Gastrocnemius medialis (tissue), 4 donors: ENCODE results near the gene HM13. TPM values are rescaled to one million over a fixed set of nuclear protein-coding genes. Genes with fewer than 3 reads are reported as not detected.

ENCODE experiments used
- ATAC-seq, 2 donors: fragments of 150-250 bp; one replicate each; pipeline ENCODE4 v1.9.1; 2016
- DNase-seq, 2 donors: peaks; one replicate each; pipeline ENCODE4 v3.0.0-alpha.2; 2019
- H3K27ac ChIP-seq, 4 donors: fragments of 200-600 bp; sonication (generic); 1 replicate in 1 of 4; 2 replicates in 3 of 4; pipeline ENCODE4 v1.5.1; 2016 to 2018; ENCODE audit warnings: mild to moderate bottlenecking in 2 of 4, moderate library complexity in 1 of 4
- H3K27me3 ChIP-seq, 3 donors: fragments of 200-600 bp; sonication (generic) in 2 of 3; 1 replicate in 1 of 3; 2 replicates in 2 of 3; pipeline versions ENCODE4 v1.5.1 to v1.6.0; 2016 to 2019; ENCODE audit warnings: mild to moderate bottlenecking in 1 of 3, moderate library complexity in 1 of 3
- H3K36me3 ChIP-seq, 2 donors: fragments of 200-600 bp; sonication (generic) in 1 of 2; one replicate each; pipeline ENCODE4 v1.5.1; 2017 to 2018
- H3K4me1 ChIP-seq, 2 donors: fragments of 200-600 bp; sonication (generic) in 1 of 2; one replicate each; pipeline ENCODE4 v1.5.1; 2016 to 2017; ENCODE audit warnings: mild to moderate bottlenecking in 2 of 2
- H3K4me3 ChIP-seq, 4 donors: fragments of 200-600 bp; sonication (generic) in 3 of 4; 1 replicate in 1 of 4; 2 replicates in 3 of 4; pipeline ENCODE4 v1.5.1; 2016 to 2019; ENCODE audit warnings: mild to moderate bottlenecking in 2 of 4
- H3K9me3 ChIP-seq, 3 donors: fragments of 200-600 bp; sonication (generic) in 2 of 3; 1 replicate in 1 of 3; 2 replicates in 2 of 3; pipeline ENCODE4 v1.5.1; 2016 to 2019
- POLR2A ChIP-seq, 2 donors: fragments of 450-650 bp; IDR thresholded peaks; one replicate each; pipeline ENCODE4 v1.6.1; 2017; ENCODE audit warnings: antibody characterized with exemption in 2 of 2, mild to moderate bottlenecking in 2 of 2, moderate library complexity in 2 of 2
- in situ Hi-C, 4 donors: fragments of 200-750 bp; cut with MboI; loops; one replicate each; pipeline versions ENCODE4 v1.15.0 to v1.8.0; 2017; ENCODE audit warnings: low sequenced_read_pairs in 4 of 4
- intact Hi-C: fragments of 100-400 bp; cut with DNase I; formaldehyde crosslinking; loops from one replicate; pipeline ENCODE4 v1.15.1; 2023; ENCODE audit warnings: low total_unique reads
- total RNA-seq, 4 donors: library from RNA; depleted of rRNA; stranded (reverse); fragments of >200 nt; gene quantifications; one replicate each; pipeline versions ENCODE4 v1.1.0 to v1.2.3, GENCODE V29; 2016
- TF ChIP-seq, protein P1 (sequence below), 5 experiments: fragments of 450-650 bp in 3 of 5; fragments of 200-600 bp in 2 of 5; sonication (generic) in 2 of 5; IDR thresholded peaks in 4 of 5; conservative IDR thresholded peaks in 1 of 5; 1 replicate in 4 of 5; 2 replicates in 1 of 5; pipeline ENCODE4 v1.5.1; 2016 to 2019; ENCODE audit warnings: antibody characterized with exemption in 5 of 5, mild to moderate bottlenecking in 3 of 5, moderate library complexity in 3 of 5

HM13 gene
- total RNA-seq, 4 donors from 2014 or later, result 22.7 to 31.0 (median 26.4) TPM

- Histone ChIP-seq H3K36me3 (no peaks in the 10 kb centered on the region), H3K4me1 (peaks cover 0 to 11% of the 10 kb centered on the region in 2 donors), H3K9me3 (no peaks in the 10 kb centered on the region), H3K27me3 (peaks cover 18 to 27% (median 19%) of the 10 kb centered on the region in 3 donors), H3K4me3 (no peak overlapping the region), H3K27ac (peak overlapping the region in 3 of 4 donors; percentile 74 to 75 (median 74))
- intact Hi-C loops (no loop called here), in situ Hi-C loops (no loop called here)
- no peak for TF ChIP-seq POLR2A (IDR thresholded peaks at IDR 0.05)
- TF ChIP-seq, protein P1, sequence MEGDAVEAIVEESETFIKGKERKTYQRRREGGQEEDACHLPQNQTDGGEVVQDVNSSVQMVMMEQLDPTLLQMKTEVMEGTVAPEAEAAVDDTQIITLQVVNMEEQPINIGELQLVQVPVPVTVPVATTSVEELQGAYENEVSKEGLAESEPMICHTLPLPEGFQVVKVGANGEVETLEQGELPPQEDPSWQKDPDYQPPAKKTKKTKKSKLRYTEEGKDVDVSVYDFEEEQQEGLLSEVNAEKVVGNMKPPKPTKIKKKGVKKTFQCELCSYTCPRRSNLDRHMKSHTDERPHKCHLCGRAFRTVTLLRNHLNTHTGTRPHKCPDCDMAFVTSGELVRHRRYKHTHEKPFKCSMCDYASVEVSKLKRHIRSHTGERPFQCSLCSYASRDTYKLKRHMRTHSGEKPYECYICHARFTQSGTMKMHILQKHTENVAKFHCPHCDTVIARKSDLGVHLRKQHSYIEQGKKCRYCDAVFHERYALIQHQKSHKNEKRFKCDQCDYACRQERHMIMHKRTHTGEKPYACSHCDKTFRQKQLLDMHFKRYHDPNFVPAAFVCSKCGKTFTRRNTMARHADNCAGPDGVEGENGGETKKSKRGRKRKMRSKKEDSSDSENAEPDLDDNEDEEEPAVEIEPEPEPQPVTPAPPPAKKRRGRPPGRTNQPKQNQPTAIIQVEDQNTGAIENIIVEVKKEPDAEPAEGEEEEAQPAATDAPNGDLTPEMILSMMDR (IDR thresholded peaks at IDR 0.05 in 4 of 5, conservative IDR thresholded peaks at IDR 0.05 in 1 of 5), result no peak
- DNase-seq, result no peak
- no peak for ATAC-seq
Observed at GRCh38 chr20:31474097-31474436, 40.2 kb upstream of the HM13 start.

- no peak for ATAC-seq
- peaks cover 0 to 11% of the 10 kb centered on the region in 2 donors for H3K4me1 ChIP-seq
- peaks cover 18 to 27% (median 19%) of the 10 kb centered on the region in 3 donors for H3K27me3 ChIP-seq
- no peaks in the 10 kb centered on the region for H3K36me3 ChIP-seq
- intact Hi-C loops (no loop called here), in situ Hi-C loops (no loop called here)
- TF ChIP-seq POLR2A (IDR thresholded peaks at IDR 0.05), result no peak
- TF ChIP-seq, protein P1 (IDR thresholded peaks at IDR 0.05 in 4 of 5, conservative IDR thresholded peaks at IDR 0.05 in 1 of 5), result no peak
- DNase-seq, result no peak
- H3K9me3 ChIP-seq, result no peaks in the 10 kb centered on the region
- H3K4me3 ChIP-seq, result peak within 1 kb of the TSS; percentile 47 to 55 (median 50)
- peak within 1 kb of the TSS; percentile 63 to 75 (median 74) for H3K27ac ChIP-seq
Observed at GRCh38 chr20:31474758-31475427, 39.3 kb upstream of the HM13 start, which contains the start of the genes DEFB124 and REM1. Gene DEFB124 (minus strand): TSS chr20:31475127. CDS start chr20:31473013, 2,114 bp downstream. Gene REM1 (plus strand): TSS chr20:31475288. CDS start chr20:31476446, 1,158 bp downstream.

- Histone ChIP-seq H3K36me3 (no peaks in the 10 kb centered on the region), H3K27ac (peak overlapping the region; percentile 63 to 75 (median 74)), H3K27me3 (peaks cover 18 to 27% (median 19%) of the 10 kb centered on the region in 3 donors), H3K4me3 (peak overlapping the region; percentile 47 to 55 (median 50)), H3K4me1 (peaks cover 0 to 11% of the 10 kb centered on the region in 2 donors), H3K9me3 (no peaks in the 10 kb centered on the region)
- TF ChIP-seq POLR2A (IDR thresholded peaks at IDR 0.05), result no peak
- TF ChIP-seq, protein P1 (IDR thresholded peaks at IDR 0.05 in 4 of 5, conservative IDR thresholded peaks at IDR 0.05 in 1 of 5), result no peak
- intact Hi-C loops (no loop called here), in situ Hi-C loops (no loop called here)
- ATAC-seq (no peak), DNase-seq (no peak)
Observed at GRCh38 chr20:31475472-31476293, 38.6 kb upstream of the HM13 start.

GRCh38 chr20:31476294-31476585, 38.0 kb upstream of the HM13 start:
- TF ChIP-seq POLR2A (IDR thresholded peaks at IDR 0.05), result no peak
- TF ChIP-seq, protein P1 (IDR thresholded peaks at IDR 0.05 in 4 of 5, conservative IDR thresholded peaks at IDR 0.05 in 1 of 5), result no peak
- Histone ChIP-seq H3K9me3 (no peaks in the 10 kb centered on the region), H3K27ac (peak overlapping the region; percentile 24 to 75 (median 74)), H3K27me3 (peaks cover 18 to 27% (median 19%) of the 10 kb centered on the region in 3 donors), H3K4me3 (peak overlapping the region in 3 of 4 donors; percentile 23 to 55 (median 47)), H3K4me1 (peaks cover 0 to 11% of the 10 kb centered on the region in 2 donors), H3K36me3 (no peaks in the 10 kb centered on the region)
- in situ Hi-C loops (no loop called here), intact Hi-C loops (no loop called here)
- ATAC-seq, result no peak
- no peak for DNase-seq
